Transverse colon (tissue), 4 donors: Measurements from ENCODE around the gene LAMC1.

Experiments used
- POLR2A ChIP-seq: fragments of 450-650 bp; IDR thresholded peaks from one replicate; pipeline ENCODE4 v1.6.1; 2016; ENCODE audit warnings: antibody characterized with exemption, mild to moderate bottlenecking, moderate library complexity
- POLR2AphosphoS5 ChIP-seq, 3 donors: sonication (generic); formaldehyde crosslinking; IDR thresholded peaks; one replicate each; pipeline ENCODE4 v1.6.1; 2016; ENCODE audit warnings: antibody characterized with exemption in 3 of 3
- TF ChIP-seq, protein P1 (sequence below), 5 experiments: fragments of 200-600 bp in 3 of 5; fragments of 450-650 bp in 2 of 5; sonication (generic) in 3 of 5; IDR thresholded peaks; 1 replicate in 2 of 5; 2 replicates in 3 of 5; pipeline ENCODE4 v1.5.1; 2016 to 2017; ENCODE audit warnings: antibody characterized with exemption in 5 of 5, inconsistent platforms in 3 of 5, mild to moderate bottlenecking in 2 of 5, moderate library complexity in 1 of 5

DNA sequence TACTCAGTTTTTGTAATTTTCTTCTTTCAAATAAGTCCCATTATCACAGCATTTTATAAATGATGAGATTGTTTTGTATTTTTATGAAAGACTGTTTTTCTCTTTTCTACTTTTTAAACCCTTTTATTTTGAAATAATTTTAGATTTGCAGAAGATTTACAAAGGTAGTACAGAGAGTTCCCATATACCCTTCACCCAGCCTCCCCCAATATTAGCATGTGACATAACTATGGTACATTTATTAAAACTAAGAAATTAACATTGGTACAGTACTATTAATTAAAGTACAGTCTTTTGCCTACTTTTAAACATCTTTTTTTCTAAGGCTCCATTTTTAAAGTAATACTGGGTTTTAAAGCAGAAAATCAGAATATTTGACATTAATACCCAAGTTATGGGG, 127.2 kb downstream of the LAMC1 start:
- TF ChIP-seq, protein P1, sequence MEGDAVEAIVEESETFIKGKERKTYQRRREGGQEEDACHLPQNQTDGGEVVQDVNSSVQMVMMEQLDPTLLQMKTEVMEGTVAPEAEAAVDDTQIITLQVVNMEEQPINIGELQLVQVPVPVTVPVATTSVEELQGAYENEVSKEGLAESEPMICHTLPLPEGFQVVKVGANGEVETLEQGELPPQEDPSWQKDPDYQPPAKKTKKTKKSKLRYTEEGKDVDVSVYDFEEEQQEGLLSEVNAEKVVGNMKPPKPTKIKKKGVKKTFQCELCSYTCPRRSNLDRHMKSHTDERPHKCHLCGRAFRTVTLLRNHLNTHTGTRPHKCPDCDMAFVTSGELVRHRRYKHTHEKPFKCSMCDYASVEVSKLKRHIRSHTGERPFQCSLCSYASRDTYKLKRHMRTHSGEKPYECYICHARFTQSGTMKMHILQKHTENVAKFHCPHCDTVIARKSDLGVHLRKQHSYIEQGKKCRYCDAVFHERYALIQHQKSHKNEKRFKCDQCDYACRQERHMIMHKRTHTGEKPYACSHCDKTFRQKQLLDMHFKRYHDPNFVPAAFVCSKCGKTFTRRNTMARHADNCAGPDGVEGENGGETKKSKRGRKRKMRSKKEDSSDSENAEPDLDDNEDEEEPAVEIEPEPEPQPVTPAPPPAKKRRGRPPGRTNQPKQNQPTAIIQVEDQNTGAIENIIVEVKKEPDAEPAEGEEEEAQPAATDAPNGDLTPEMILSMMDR (IDR thresholded peaks at IDR 0.05): no peak
- TF ChIP-seq POLR2AphosphoS5 (IDR thresholded peaks at IDR 0.05): no peak
- TF ChIP-seq POLR2A: no peak
